Heart right ventricle (tissue), 16 donors: ENCODE data around the gene TNS3. TPM values are rescaled to one million over a fixed set of nuclear protein-coding genes. Genes with fewer than 3 reads are reported as not detected.

Source experiments
- ATAC-seq, 8 donors: fragments of 200-7000 bp; cut with Tn5 transposase; one replicate each; pipeline ENCODE4 v1.9.1; 2020; ENCODE audit warnings: mild to moderate bottlenecking in 8 of 8, moderate library complexity in 8 of 8, moderate number of reproducible peaks in 1 of 8
- DNase-seq, 2 donors: peaks; one replicate each; pipeline ENCODE4 v3.0.0-alpha.2; 2020
- H3K27ac ChIP-seq, 10 donors: fragments of 200-600 bp; sonication (generic) in 2 of 10; one replicate each; pipeline versions ENCODE4 v1.5.0 to v1.8.0; 2020 to 2022; ENCODE audit warnings: mild to moderate bottlenecking in 3 of 10
- H3K27me3 ChIP-seq, 7 donors: fragments of 200-600 bp; one replicate each; pipeline ENCODE4 v1.8.0; 2021 to 2022; ENCODE audit warnings: mild to moderate bottlenecking in 2 of 7
- H3K36me3 ChIP-seq, 9 donors: fragments of 200-600 bp; sonication (generic) in 1 of 9; one replicate each; pipeline versions ENCODE4 v1.5.0 to v1.8.0; 2020 to 2022; ENCODE audit warnings: mild to moderate bottlenecking in 2 of 9
- H3K4me1 ChIP-seq, 9 donors: fragments of 200-600 bp; sonication (generic) in 1 of 9; one replicate each; pipeline versions ENCODE4 v1.5.0 to v1.8.0; 2020 to 2022; ENCODE audit warnings: mild to moderate bottlenecking in 4 of 9
- H3K4me3 ChIP-seq, 10 donors: fragments of 200-600 bp; sonication (generic) in 2 of 10; one replicate each; pipeline versions ENCODE4 v1.5.0 to v1.8.0; 2020 to 2022; ENCODE audit warnings: mild to moderate bottlenecking in 7 of 10, moderate library complexity in 2 of 10
- H3K9me3 ChIP-seq, 11 donors: fragments of 200-600 bp in 10 of 11; sonication (generic) in 2 of 11; one replicate each; pipeline versions ENCODE4 v1.5.0 to v1.8.0; 2013 to 2022; ENCODE audit warnings: mild to moderate bottlenecking in 2 of 11, control low read depth in 1 of 11, moderate library complexity in 1 of 11
- WGBS, 2 donors: extraction: QIAGEN DNeasy Blood & Tissue Kit; methylation state at CpG; one replicate each; pipeline ENCODE4 v1.1.7; 2013; ENCODE audit warnings: inconsistent platforms in 1 of 2; 5-methylcytosine and 5-hydroxymethylcytosine counted together
- intact Hi-C, 10 donors: fragments of 100-400 bp; cut with DNase I; formaldehyde crosslinking; loops; one replicate each; pipeline versions ENCODE4 v1.11.1 to v1.14.2; 2022
- polyA plus RNA-seq, 2 donors: library from polyadenylated mRNA; stranded (reverse); fragments of 200-250 nt; gene quantifications; one replicate each; pipeline ENCODE4 v1.2.3, GENCODE V29; 2013
- total RNA-seq, 10 donors: library from RNA; stranded (reverse); fragmentation: NEBNext Ultra II Directional in 3 of 10; extraction: Animal tissue kit (Norgen Biotek cat#: 25700) in 3 of 10; gene quantifications; one replicate each; pipeline versions ENCODE4 v1.2.1 to v1.2.4, GENCODE V29; 2021 to 2023
- TF ChIP-seq, protein P1 (sequence below), 9 donors: fragments of 200-600 bp; sonication (generic) in 2 of 9; IDR thresholded peaks; one replicate each; pipeline versions ENCODE4 v1.5.0 to v1.8.0; 2021 to 2022; ENCODE audit warnings: antibody characterized with exemption in 9 of 9, mild to moderate bottlenecking in 5 of 9, moderate library complexity in 1 of 9
- donor health status: Arrhythmogenic right ventricular cardiomyopathy.
- donor health status: ischemic (EF 13 %, LVEDD 7.1; RV severe dilation, severe dysfunction).
- donor health status: healthy with polysubstance abuse.
- donor health status: DM: no; HTN: yes; CAD: no.
- donor health status: DM: no; HTN: no; CAD: no.
- donor health status: ischemic (EF 25% LVEDD 6.9; RV normal size, moderate dysfunction).
- donor health status: ischemic (EF 25% LVEDD 5.7; RV mildly dilated, moderate dysfunction).
- donor health status: healthy.
- donor health status: DM: yes; HTN: yes; CAD: no.
- donor health status: Ischemic cardiomyopathy.
- donor health status: ischemic (EF 35%, LVEDD 5.7; RV mildly dilated, moderate dysfunction).
- donor health status: nonischemic (EF 11% LVEDD 7.7; RV severe dilation, severe dysfunction).
- donor health status: DM: yes; HTN: yes; CAD: no.
- donor health status: PGD.
- donor health status: ischemic (EF 29% LVEDD 5.4; RV normal size, mild dysfunction).
- donor health status: nonischemic (EF 23%, LVEDD 6.1; RV moderate dilation, normal function).

Gene TNS3
- total and polyA plus RNA-seq, 12 donors = 6.7 to 74.2 (median 34.0) TPM

GRCh38 chr7:47225387-47226131 lies 356.4 kb downstream of the TNS3 start:
- ATAC-seq (no peak), DNase-seq (no peak)
- Histone ChIP-seq H3K27ac (no peak overlapping the region), H3K36me3 (no peaks in the 10 kb centered on the region), H3K4me3 (no peak overlapping the region), H3K27me3 (no peaks in the 10 kb centered on the region), H3K4me1 (peaks cover 0 to 17% (median 5%) of the 10 kb centered on the region in 9 donors), H3K9me3 (no peaks in the 10 kb centered on the region)
- TF ChIP-seq, protein P1, sequence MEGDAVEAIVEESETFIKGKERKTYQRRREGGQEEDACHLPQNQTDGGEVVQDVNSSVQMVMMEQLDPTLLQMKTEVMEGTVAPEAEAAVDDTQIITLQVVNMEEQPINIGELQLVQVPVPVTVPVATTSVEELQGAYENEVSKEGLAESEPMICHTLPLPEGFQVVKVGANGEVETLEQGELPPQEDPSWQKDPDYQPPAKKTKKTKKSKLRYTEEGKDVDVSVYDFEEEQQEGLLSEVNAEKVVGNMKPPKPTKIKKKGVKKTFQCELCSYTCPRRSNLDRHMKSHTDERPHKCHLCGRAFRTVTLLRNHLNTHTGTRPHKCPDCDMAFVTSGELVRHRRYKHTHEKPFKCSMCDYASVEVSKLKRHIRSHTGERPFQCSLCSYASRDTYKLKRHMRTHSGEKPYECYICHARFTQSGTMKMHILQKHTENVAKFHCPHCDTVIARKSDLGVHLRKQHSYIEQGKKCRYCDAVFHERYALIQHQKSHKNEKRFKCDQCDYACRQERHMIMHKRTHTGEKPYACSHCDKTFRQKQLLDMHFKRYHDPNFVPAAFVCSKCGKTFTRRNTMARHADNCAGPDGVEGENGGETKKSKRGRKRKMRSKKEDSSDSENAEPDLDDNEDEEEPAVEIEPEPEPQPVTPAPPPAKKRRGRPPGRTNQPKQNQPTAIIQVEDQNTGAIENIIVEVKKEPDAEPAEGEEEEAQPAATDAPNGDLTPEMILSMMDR (IDR thresholded peaks at IDR 0.05) = no peak
- WGBS, 2 donors = 69 to 93% methylated on average over 3 of the region's 3 CpGs
- intact Hi-C loops = no loop called here
